Liver (tissue), 3 donors: Measurements from ENCODE around the gene CD96.

Source experiments
- ATF3 ChIP-seq: IDR thresholded peaks from 2 replicates; pipeline ENCODE4 v1.6.1; 2016; ENCODE audit warnings: antibody characterized with exemption
- CTCF ChIP-seq: fragments of 150-350 bp; IDR thresholded peaks from 2 replicates; pipeline ENCODE4 v1.5.1; 2017; ENCODE audit warnings: improper control_type of control experiment, low read depth, low read length; ENCODE audit not compliant: missing input control
- FOXA2 ChIP-seq: IDR thresholded peaks from 2 replicates; pipeline ENCODE4 v1.6.1; 2016; ENCODE audit warnings: antibody characterized with exemption
- GABPA ChIP-seq, 2 donors: IDR thresholded peaks in 1 of 2; conservative IDR thresholded peaks in 1 of 2; 2 replicates each; pipeline ENCODE4 v1.6.1; 2016; ENCODE audit warnings: antibody characterized with exemption in 2 of 2, mild to moderate bottlenecking in 1 of 2, moderate library complexity in 1 of 2
- JUND ChIP-seq, 2 donors: IDR thresholded peaks; 2 replicates each; pipeline ENCODE4 v1.6.1; 2016; ENCODE audit warnings: antibody characterized with exemption in 2 of 2
- MAX ChIP-seq: IDR thresholded peaks from 2 replicates; pipeline ENCODE4 v1.6.1; 2016; ENCODE audit warnings: antibody characterized with exemption
- NR2F2 ChIP-seq: IDR thresholded peaks from 2 replicates; pipeline ENCODE4 v1.6.1; 2016; ENCODE audit warnings: antibody characterized with exemption
- RAD21 ChIP-seq, 2 donors: IDR thresholded peaks; 2 replicates each; pipeline ENCODE4 v1.6.1; 2016; ENCODE audit warnings: antibody characterized with exemption in 2 of 2, mild to moderate bottlenecking in 2 of 2
- REST ChIP-seq: IDR thresholded peaks from 2 replicates; pipeline ENCODE4 v1.6.1; 2016; ENCODE audit warnings: antibody characterized with exemption, mild to moderate bottlenecking
- YY1 ChIP-seq: IDR thresholded peaks from 2 replicates; pipeline ENCODE4 v1.6.1; 2016; ENCODE audit warnings: antibody characterized with exemption, mild to moderate bottlenecking
- donor health status: healthy.
- donor health status: healthy.

- TF ChIP-seq CTCF (no peak), GABPA (IDR thresholded peaks at IDR 0.05 in 1 of 2, conservative IDR thresholded peaks at IDR 0.05 in 1 of 2) (no peak), RAD21 (IDR thresholded peaks at IDR 0.05) (no peak), YY1 (no peak), JUND (IDR thresholded peaks at IDR 0.05) (no peak), NR2F2 (no peak), REST (no peak), MAX (no peak), FOXA2 (no peak), ATF3 (no peak)
Observed at GRCh38 chr3:111688190-111688800, 146.3 kb downstream of the CD96 start.
